LNCaP clone FGC (cell line): Measurements from ENCODE around the gene IGF1R.

Experiments
- DNase-seq: peaks from one replicate; pipeline ENCODE4 v3.0.0-alpha.2; 2011; ENCODE audit warnings: low read depth
- H3K4me3 ChIP-seq: 2 replicates; pipeline ENCODE4 v1.5.1; 2011; ENCODE audit warnings: mild to moderate bottlenecking, low read depth, low read length, control low read depth
- CTCF ChIP-seq: IDR thresholded peaks from 2 replicates; pipeline ENCODE4 v1.5.1; 2012; ENCODE audit warnings: mild to moderate bottlenecking; ENCODE audit not compliant: control insufficient read depth, insufficient read depth; ENCODE audit errors: extremely low read depth

IGF1R gene

GRCh38 chr15:98827217-98827616 is 178.9 kb downstream of the IGF1R start:
- TF ChIP-seq CTCF, result no peak
- no peak overlapping the region for H3K4me3 ChIP-seq
- no peak for DNase-seq

GRCh38 chr15:98830034-98830634 is 181.8 kb downstream of the IGF1R start:
- no peak overlapping the region for H3K4me3 ChIP-seq
- TF ChIP-seq CTCF, result no peak

GRCh38 chr15:98834976-98835375 is 186.6 kb downstream of the IGF1R start:
- TF ChIP-seq CTCF, result no peak
- no peak overlapping the region for H3K4me3 ChIP-seq
- no peak for DNase-seq

More at GRCh38 chr15:98830034-98830634, 181.8 kb downstream of the IGF1R start:
- DNase-seq, result no peak

DNA sequence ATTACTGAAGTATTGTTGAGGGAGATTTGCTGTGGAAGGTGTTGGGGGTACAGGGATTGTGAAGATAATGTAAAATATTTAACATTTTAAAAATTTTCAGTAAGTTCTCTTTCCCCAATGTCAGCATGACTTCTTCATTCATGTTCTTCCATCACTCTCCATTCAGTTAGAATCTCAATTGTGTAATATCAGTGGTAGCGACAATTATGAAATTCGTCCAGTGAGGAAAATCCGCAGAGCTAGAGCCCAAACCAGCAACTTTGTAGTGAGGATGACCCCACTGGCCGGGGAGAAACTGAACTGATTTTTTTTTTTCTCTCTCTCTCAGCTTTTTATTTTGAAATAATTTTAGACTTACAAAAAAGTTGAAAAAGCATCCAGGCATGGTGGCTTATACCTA is 187.5 kb downstream of the IGF1R start:
- no peak for DNase-seq
- H3K4me3 ChIP-seq, result no peak overlapping the region
- TF ChIP-seq CTCF, result no peak

GRCh38 chr15:98838387-98839259 is 190.3 kb downstream of the IGF1R start:
- DNase-seq, result no peak
- H3K4me3 ChIP-seq, result no peak overlapping the region
- no peak for TF ChIP-seq CTCF

- no peak for DNase-seq
- no peak overlapping the region for H3K4me3 ChIP-seq
- no peak for TF ChIP-seq CTCF
These were observed 191.7 kb downstream of the IGF1R start for GRCh38 chr15:98840053-98840452.
